CD4-positive, CD25-positive, alpha-beta regulatory T cell (primary cell): Measurements from ENCODE around the gene TUBA8. TPM values are rescaled to one million over a fixed set of nuclear protein-coding genes. Genes with fewer than 3 reads are reported as not detected.
A peak's percentile ranks its signal among the peaks of the same experiment; 100 is the strongest.
"Not testable (repeated sequence)": the region's sequence is repeated elsewhere in the genome, so short reads cannot be mapped to it uniquely, and the experiment has no call there.

Experiments
- ATAC-seq, 2 donors: fragments of 150-1000 bp; cut with Tn5 transposase; one replicate each; pipeline ENCODE4 v1.10.0; 2021; ENCODE audit warnings: low read depth in 2 of 2, moderate number of reproducible peaks in 2 of 2, moderate library complexity in 1 of 2
- DNase-seq, 3 donors: peaks; one replicate each; pipeline versions ENCODE4 v3.0.0 to v3.0.0-alpha.2; 2012 to 2022; ENCODE audit warnings: mixed read lengths in 1 of 3
- H3K27ac ChIP-seq: one replicate; pipeline ENCODE4 v1.7.0; 2013; ENCODE audit warnings: mild to moderate bottlenecking, low read length; ENCODE audit not compliant: insufficient read depth, poor library complexity, severe bottlenecking
- H3K27me3 ChIP-seq: one replicate; pipeline ENCODE4 v1.7.0; 2013; ENCODE audit warnings: low read length; ENCODE audit not compliant: control insufficient read depth, insufficient read depth
- H3K36me3 ChIP-seq: one replicate; pipeline ENCODE4 v1.7.0; 2013; ENCODE audit warnings: mild to moderate bottlenecking, low read length, moderate library complexity; ENCODE audit not compliant: control insufficient read depth, insufficient read depth
- H3K4me1 ChIP-seq: 2 replicates; pipeline ENCODE4 v1.7.0; 2013; ENCODE audit warnings: mild to moderate bottlenecking, low read length; ENCODE audit not compliant: insufficient read depth, control insufficient read depth, poor library complexity, severe bottlenecking
- H3K4me3 ChIP-seq: one replicate; pipeline ENCODE4 v1.7.0; 2013; ENCODE audit warnings: low read depth, mild to moderate bottlenecking, low read length, moderate library complexity
- H3K9me3 ChIP-seq, 2 experiments: 1 replicate in 1 of 2; 2 replicates in 1 of 2; pipeline ENCODE4 v1.7.0; 2013; ENCODE audit warnings: low read length in 2 of 2, mild to moderate bottlenecking in 1 of 2, moderate library complexity in 1 of 2; ENCODE audit not compliant: control insufficient read depth in 2 of 2
- H3K27ac Mint-ChIP-seq, 3 donors: one replicate each; pipeline ENCODE4 v1.8.0; 2020 to 2022; ENCODE audit warnings: mild to moderate bottlenecking in 3 of 3, mixed read lengths in 3 of 3, moderate library complexity in 2 of 3
- H3K27me3 Mint-ChIP-seq: one replicate; pipeline ENCODE4 v1.8.0; 2022; ENCODE audit warnings: mild to moderate bottlenecking, mixed read lengths
- H3K36me3 Mint-ChIP-seq: one replicate; pipeline ENCODE4 v1.8.0; 2020; ENCODE audit warnings: mixed read lengths
- H3K4me1 Mint-ChIP-seq, 4 donors: one replicate each; pipeline ENCODE4 v1.8.0; 2020 to 2022; ENCODE audit warnings: mixed read lengths in 4 of 4, mild to moderate bottlenecking in 1 of 4
- H3K4me3 Mint-ChIP-seq, 4 donors: one replicate each; pipeline ENCODE4 v1.8.0; 2020 to 2022; ENCODE audit warnings: mild to moderate bottlenecking in 4 of 4, mixed read lengths in 4 of 4, moderate library complexity in 3 of 4
- H3K9me3 Mint-ChIP-seq, 7 donors: one replicate each; pipeline ENCODE4 v1.8.0; 2020 to 2022; ENCODE audit warnings: mixed read lengths in 7 of 7, mild to moderate bottlenecking in 3 of 7, moderate library complexity in 2 of 7
- polyA plus RNA-seq, 4 donors: library from polyadenylated mRNA; unstranded; fragments of 300-500 nt; fragmentation: Illumina TruSeq; gene quantifications; one replicate each; pipeline ENCODE4 v1.2.3, GENCODE V29; 2021
- total RNA-seq: library from RNA; stranded (reverse); gene quantifications from one replicate; pipeline ENCODE4 v1.2.3, GENCODE V29; 2022

TUBA8 gene
- total and polyA plus RNA-seq, 5 donors from 2014 or later: 0.15 to 2.3 (median 0.30) TPM

DNA sequence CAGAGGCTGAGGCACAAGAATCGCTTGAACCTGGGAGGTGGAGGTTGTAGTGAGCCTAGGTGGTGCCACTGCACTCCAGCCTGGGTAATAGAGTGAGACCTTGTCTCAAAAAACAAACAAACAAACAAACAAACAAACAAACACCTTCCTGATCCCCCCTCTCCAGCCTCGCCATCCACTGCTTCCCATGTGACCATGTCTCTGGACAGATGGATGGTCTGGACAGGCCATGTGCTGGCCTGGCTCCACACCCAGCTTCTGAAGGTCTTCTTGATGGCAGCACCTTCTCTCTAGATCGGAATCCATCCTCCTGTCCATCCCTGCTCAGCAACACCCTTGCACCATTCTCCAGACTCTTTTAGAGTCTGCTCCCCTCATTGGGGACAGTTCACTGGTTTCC is 43.5 kb upstream of the TUBA8 start:
- Mint-ChIP-seq H3K4me1 (no peaks in the 10 kb centered on the region), H3K27me3 (peaks cover 55% of the 10 kb centered on the region), H3K36me3 (no peaks in the 10 kb centered on the region), H3K27ac (no peak overlapping the region), H3K4me3 (no peak overlapping the region), H3K9me3 (peaks cover 0 to 2% (median 0%) of the 10 kb centered on the region in 7 donors)
- ATAC-seq (no peak), DNase-seq (no peak)
- Histone ChIP-seq H3K27me3 (peaks cover 23% of the 10 kb centered on the region), H3K4me3 (no peak overlapping the region), H3K9me3 (no peaks in the 10 kb centered on the region), H3K4me1 (no peaks in the 10 kb centered on the region), H3K36me3 (no peaks in the 10 kb centered on the region), H3K27ac (no peak overlapping the region)

DNA sequence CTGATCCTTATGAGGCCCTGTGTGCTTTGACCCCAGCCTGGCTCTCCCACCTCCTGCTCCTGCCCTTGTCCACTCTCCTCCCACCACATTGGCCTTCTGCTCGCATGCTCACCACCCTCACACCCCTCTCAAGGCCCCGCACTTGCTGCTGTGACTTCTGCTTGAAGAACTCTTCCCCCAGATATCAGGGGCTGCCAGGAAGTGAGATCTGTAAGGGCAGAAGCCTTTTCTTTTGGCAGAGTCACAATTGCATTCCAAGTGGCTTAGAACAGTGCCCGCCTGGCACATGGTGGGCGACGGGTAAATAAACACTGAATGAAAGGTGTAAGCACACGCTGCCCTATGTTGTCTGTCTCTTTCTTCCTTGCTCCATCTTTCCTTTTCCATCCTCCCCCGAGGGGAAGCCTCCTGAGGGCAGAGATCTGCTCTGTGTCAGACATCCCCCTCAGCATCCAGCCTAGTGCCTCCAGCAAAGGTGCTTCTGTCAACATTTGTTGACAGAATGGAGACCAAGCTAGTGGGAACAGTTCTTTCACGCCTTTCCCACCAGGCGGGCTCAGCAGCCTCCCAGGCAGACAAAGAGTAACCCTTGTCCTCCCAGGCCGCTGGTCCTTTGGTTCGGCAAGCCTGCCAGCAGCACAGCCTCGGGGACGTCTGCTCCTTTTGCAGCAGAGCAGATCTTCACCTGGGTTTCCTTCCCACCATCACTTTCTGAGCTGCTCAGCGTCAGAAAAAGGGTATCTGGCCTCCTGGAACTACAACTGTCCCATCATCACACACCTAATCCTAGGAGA is 42.9 kb upstream of the TUBA8 start:
- Mint-ChIP-seq H3K4me1 (no peaks in the 10 kb centered on the region), H3K9me3 (peaks cover 0 to 2% (median 0%) of the 10 kb centered on the region in 7 donors), H3K36me3 (no peaks in the 10 kb centered on the region), H3K27me3 (peaks cover 49% of the 10 kb centered on the region), H3K27ac (peak overlapping the region in 2 of 3 donors; percentile 24 to 62), H3K4me3 (peak overlapping the region in 1 of 4 donors; percentile 0)
- no peak overlapping the region for H3K27ac ChIP-seq
- ATAC-seq (no peak), DNase-seq (no peak)
- H3K9me3 ChIP-seq: no peaks in the 10 kb centered on the region
- peaks cover 23% of the 10 kb centered on the region for H3K27me3 ChIP-seq
- H3K4me1 ChIP-seq: no peaks in the 10 kb centered on the region
- no peaks in the 10 kb centered on the region for H3K36me3 ChIP-seq
- H3K4me3 ChIP-seq: no peak overlapping the region

DNA sequence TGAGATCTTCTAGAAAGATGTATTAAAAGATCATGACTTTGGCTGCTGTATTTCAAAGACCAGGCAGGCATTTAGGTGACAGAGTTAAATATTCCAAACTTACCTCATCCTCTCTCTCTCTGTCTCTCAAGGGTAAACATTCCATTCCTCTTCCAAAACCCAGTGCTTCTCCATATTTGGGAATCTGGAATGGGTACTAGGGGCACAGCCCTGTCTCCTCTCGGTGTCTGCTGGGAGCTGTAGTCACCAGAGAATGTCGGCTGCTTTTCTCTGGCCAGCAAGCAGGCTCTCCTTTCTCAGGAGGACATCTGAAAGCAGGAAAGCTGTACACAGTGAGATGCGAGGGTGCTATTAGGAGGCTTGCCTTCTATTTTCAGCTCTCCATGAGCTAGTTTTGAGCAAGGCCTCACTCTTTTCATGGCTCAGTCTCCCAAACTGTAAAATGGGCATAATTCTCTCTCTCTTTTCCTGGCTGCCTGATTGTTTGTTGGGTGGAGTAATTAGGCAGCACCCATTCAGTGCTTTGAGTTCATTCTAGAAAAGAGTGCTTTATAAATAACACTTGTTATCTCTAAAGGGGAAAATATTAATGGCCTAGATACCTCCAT is 42.1 kb upstream of the TUBA8 start:
- Histone ChIP-seq H3K27me3 (peaks cover 20% of the 10 kb centered on the region), H3K4me3 (no peak overlapping the region)

DNA sequence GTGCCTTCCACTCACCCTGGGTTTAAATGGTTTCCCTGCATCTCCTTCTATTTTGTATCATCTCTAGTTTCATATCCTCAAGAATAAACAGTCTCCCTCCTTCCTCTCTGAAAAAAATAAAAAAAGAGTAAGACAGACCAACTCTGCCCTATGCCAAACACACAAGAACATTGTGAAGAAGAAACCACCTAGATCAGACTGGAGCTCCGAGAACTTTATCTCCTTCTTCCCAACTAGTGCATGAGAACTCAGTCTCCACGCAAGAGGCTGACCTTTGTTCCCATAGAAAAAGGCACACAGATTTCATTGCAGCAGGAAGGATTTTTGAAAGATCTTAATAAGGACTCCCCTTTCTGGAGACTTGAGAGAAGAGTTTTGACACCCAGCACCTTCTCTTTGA is 41.6 kb upstream of the TUBA8 start:
- Histone ChIP-seq H3K4me3 (no peak overlapping the region), H3K9me3 (no peaks in the 10 kb centered on the region), H3K27ac (no peak overlapping the region), H3K36me3 (no peaks in the 10 kb centered on the region), H3K4me1 (no peaks in the 10 kb centered on the region), H3K27me3 (peaks cover 20% of the 10 kb centered on the region)
- Mint-ChIP-seq H3K4me1 (no peaks in the 10 kb centered on the region), H3K36me3 (no peaks in the 10 kb centered on the region), H3K4me3 (no peak overlapping the region), H3K9me3 (peaks cover 0 to 2% (median 0%) of the 10 kb centered on the region in 7 donors), H3K27ac (no peak overlapping the region), H3K27me3 (peaks cover 43% of the 10 kb centered on the region)
- DNase-seq (no peak), ATAC-seq (no peak)

More for the DNA sequence above, 42.1 kb upstream of the TUBA8 start:
- H3K36me3 Mint-ChIP-seq: no peaks in the 10 kb centered on the region
- Histone ChIP-seq H3K9me3 (no peaks in the 10 kb centered on the region), H3K36me3 (no peaks in the 10 kb centered on the region), H3K4me1 (no peaks in the 10 kb centered on the region), H3K27ac (no peak overlapping the region)
- DNase-seq: no peak
- no peak overlapping the region for H3K4me3 Mint-ChIP-seq
- no peak for ATAC-seq
- peaks cover 45% of the 10 kb centered on the region for H3K27me3 Mint-ChIP-seq
- H3K27ac Mint-ChIP-seq: no peak overlapping the region
- H3K9me3 Mint-ChIP-seq: peaks cover 0 to 2% (median 0%) of the 10 kb centered on the region in 7 donors
- no peaks in the 10 kb centered on the region for H3K4me1 Mint-ChIP-seq

DNA sequence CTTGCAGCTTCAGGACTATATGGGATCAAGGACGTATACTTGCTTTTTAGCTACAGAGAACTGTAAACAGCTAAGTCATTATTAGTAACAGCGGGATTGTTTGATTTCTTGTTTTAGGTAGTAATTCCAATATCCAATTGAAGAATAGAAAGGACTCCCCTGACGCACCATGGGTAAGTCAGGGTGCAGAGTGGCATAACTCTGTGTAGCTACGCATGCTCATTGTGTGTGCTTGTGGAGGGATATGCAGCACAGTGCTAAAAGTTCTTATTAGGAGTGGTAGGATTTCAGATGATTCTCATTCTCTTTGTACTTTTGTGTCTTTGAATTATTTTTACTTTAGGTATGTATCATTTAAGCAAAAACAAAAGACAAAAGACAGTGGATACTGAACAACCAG is 40.6 kb upstream of the TUBA8 start:
- peaks cover 0 to 2% (median 0%) of the 10 kb centered on the region in 7 donors for H3K9me3 Mint-ChIP-seq
- H3K4me1 ChIP-seq: no peaks in the 10 kb centered on the region

DNA sequence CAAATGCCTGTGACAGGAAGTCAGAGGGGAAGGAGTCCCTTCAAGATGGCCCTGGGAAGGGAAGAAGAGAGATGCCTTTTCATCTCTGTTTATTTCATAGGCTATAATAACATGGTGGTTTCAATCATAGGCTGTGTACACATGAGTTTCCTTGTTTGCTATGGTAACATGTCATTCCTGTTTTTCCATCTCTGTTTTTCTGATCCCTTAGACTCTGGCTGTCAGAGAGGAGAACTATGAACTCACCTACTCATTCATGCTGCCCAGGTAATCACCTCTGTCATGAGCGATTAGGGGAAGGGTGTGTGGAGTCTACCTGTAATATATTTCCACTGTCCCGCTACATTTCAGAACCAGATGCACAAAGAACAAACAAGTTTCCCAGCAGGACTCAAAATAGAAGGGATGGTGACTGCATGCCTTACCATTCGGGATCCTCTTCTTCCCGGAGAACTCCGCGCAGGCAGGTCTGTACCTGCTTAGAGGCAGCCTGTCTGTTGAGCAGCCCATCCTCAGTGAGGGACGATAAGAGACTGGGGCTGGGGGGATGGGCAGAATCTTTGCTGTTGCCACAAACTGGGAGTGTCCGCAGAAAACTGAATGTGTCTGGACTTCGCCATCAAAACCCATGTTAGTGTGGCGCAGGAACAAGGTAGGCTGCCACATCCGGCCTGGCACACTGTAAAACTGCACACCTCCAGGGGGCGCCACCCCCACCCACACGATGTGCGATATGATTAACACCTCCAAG is 39.9 kb upstream of the TUBA8 start:
- no peaks in the 10 kb centered on the region for H3K36me3 Mint-ChIP-seq
- H3K4me3 ChIP-seq: no peak overlapping the region
- ATAC-seq (no peak), DNase-seq (no peak)
- H3K27ac ChIP-seq: no peak overlapping the region
- H3K4me1 ChIP-seq: no peaks in the 10 kb centered on the region
- H3K27me3 ChIP-seq: peaks cover 12% of the 10 kb centered on the region
- H3K36me3 ChIP-seq: no peaks in the 10 kb centered on the region
- H3K27ac Mint-ChIP-seq: no peak overlapping the region
- H3K9me3 Mint-ChIP-seq: peaks cover 0 to 2% (median 0%) of the 10 kb centered on the region in 7 donors
- no peaks in the 10 kb centered on the region for H3K4me1 Mint-ChIP-seq
- H3K9me3 ChIP-seq: no peaks in the 10 kb centered on the region
- H3K4me3 Mint-ChIP-seq: no peak overlapping the region
- H3K27me3 Mint-ChIP-seq: peaks cover 30% of the 10 kb centered on the region

More for the DNA sequence above, 40.6 kb upstream of the TUBA8 start:
- ATAC-seq (no peak), DNase-seq (no peak)
- no peak overlapping the region for H3K4me3 Mint-ChIP-seq
- H3K9me3 ChIP-seq: no peaks in the 10 kb centered on the region
- H3K36me3 Mint-ChIP-seq: no peaks in the 10 kb centered on the region
- H3K4me3 ChIP-seq: no peak overlapping the region
- peaks cover 37% of the 10 kb centered on the region for H3K27me3 Mint-ChIP-seq
- H3K36me3 ChIP-seq: no peaks in the 10 kb centered on the region
- no peak overlapping the region for H3K27ac ChIP-seq
- H3K27ac Mint-ChIP-seq: no peak overlapping the region
- H3K27me3 ChIP-seq: peaks cover 17% of the 10 kb centered on the region
- no peaks in the 10 kb centered on the region for H3K4me1 Mint-ChIP-seq

DNA sequence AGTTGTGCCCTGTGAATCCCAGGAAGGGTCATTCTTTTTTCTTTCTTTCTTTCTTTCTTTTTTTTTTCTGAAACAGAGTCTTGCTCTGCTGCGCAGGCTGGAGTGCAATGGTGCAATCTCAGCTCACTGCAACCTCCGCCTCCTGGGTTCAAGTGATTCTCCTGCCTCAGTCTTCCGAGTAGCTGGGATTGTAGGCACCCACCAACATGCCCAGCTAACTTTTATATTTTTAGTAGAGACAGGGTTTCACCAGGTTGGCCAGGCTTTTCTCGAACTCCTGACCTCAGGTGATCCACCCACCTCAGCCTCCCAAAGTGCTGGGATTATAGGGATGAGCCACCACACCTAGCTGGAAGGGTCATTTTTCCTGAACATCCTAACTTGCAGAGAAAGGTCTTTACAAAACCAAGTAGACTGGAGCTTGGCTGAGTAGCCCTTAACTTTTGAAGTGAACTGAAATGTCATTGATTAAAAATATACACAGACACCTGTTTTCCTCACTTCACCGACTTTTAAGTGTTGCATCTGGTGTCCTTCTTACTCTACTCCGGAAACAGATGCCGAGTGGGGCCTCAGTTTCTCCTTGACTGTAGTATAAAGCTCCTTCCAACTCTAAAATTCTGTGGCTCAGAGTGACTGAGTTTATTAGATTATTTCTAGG is 39.2 kb upstream of the TUBA8 start:
- H3K27me3 ChIP-seq, ATAC-seq, H3K36me3 Mint-ChIP-seq, H3K9me3 ChIP-seq, H3K27ac ChIP-seq, H3K4me3 ChIP-seq, H3K4me1 Mint-ChIP-seq, DNase-seq, H3K4me3 Mint-ChIP-seq, H3K27ac Mint-ChIP-seq, H3K4me1 ChIP-seq, H3K9me3 Mint-ChIP-seq, H3K36me3 ChIP-seq: not testable (repeated sequence)
- H3K27me3 Mint-ChIP-seq: peaks cover 26% of the 10 kb centered on the region
